ENCODE data around the gene IL17B. TPM values are rescaled to one million over a fixed set of nuclear protein-coding genes. Genes with fewer than 3 reads are reported as not detected.

IL17B gene
- total and polyA plus RNA-seq, 2 of the 8 experiments (the other 6 are each of a cell fraction or from before 2014, with no cell fraction given), result 0.18 TPM; not detected in 1

DNA sequence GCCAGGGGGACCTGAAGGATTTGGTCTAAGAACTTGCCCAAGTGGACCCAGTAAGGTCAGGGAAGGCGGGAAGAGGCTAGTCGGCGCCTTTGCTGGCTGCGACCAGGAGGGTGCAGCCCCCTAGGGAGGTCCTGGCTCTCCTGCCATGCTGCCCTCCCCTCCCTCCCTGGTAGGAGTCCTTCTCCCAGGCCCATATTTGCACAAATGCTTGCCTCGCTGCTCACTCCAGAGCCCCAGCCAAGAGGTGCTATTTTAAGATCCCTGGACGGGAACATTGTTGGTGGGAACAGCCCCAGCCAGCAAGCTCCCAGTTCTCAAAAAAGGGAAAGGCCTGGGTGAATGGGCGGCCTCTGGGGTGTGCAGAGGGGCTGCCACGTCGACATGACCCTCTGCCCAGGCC lies 4.3 kb upstream of the IL17B start:
- no peaks in the 10 kb centered on the region for H3K79me1 ChIP-seq (ENCODE audit: low read depth, low read length)
- H3K36me3 ChIP-seq (ENCODE audit: control insufficient read depth in 2 of 4, insufficient read depth in 4 of 4, low read length in 3 of 4), result no peaks in the 10 kb centered on the region
- FAIRE-seq (no peak), DNase-seq (ENCODE audit: low read depth in 1 of 2, low spot score in 2 of 2) (no peak)
- no peak overlapping the region for H2AFZ ChIP-seq (ENCODE audit: low read length)
- H3K14ac ChIP-seq (ENCODE audit: insufficient read length), result no peak overlapping the region
- H4K20me1 ChIP-seq (replicated peaks in 1 of 2; ENCODE audit: control insufficient read depth in 1 of 2, insufficient read depth in 2 of 2, low read length in 2 of 2), result no peaks in the 10 kb centered on the region
- no peak overlapping the region for H3K27ac ChIP-seq (ENCODE audit: low read depth, low read length)
- H2BK120ac ChIP-seq (replicated peaks; ENCODE audit: low read depth, low read length), result no peak overlapping the region
- no peaks in the 10 kb centered on the region for H3K9me3 ChIP-seq (ENCODE audit: insufficient read depth in 2 of 2, low read depth in 1 of 2, low read length in 1 of 2)
- H2BK5ac ChIP-seq (ENCODE audit: low read depth, low read length), result no peak overlapping the region
- 93% methylated on average over 7 of the region's 9 CpGs; no CpG with 5 or more reads in 1 of the 2 experiments for WGBS, 2 experiments (ENCODE audit: extremely low coverage in 1 of 2, insufficient coverage in 1 of 2, insufficient read length in 1 of 2, insufficient replicate concordance in 2 of 2, low coverage in 1 of 2, low lambda C conversion rate in 2 of 2, missing lambda C conversion rate in 1 of 2)
- H3K79me2 ChIP-seq (ENCODE audit: control insufficient read depth in 1 of 2, insufficient read depth in 2 of 2, low read length in 2 of 2), result no peaks in the 10 kb centered on the region
- H4K91ac ChIP-seq (replicated peaks; ENCODE audit: insufficient read length, low read length), result no peak overlapping the region
- H3K9ac ChIP-seq (replicated peaks in 1 of 4; ENCODE audit: extremely low read depth in 1 of 4, low read depth in 3 of 4, low read length in 3 of 4), result no peak overlapping the region
- H3K4me2 ChIP-seq (ENCODE audit: insufficient read depth in 1 of 2, low read depth in 2 of 2, low read length in 2 of 2), result no peak overlapping the region
- no peak overlapping the region for H4K8ac ChIP-seq (ENCODE audit: extremely low read depth, insufficient read depth, low read length)
- no peak overlapping the region for H3K23ac ChIP-seq (ENCODE audit: insufficient read length)
- H2BK12ac ChIP-seq (ENCODE audit: low read depth, low read length), result no peak overlapping the region
- POLR2A ChIA-PET (ENCODE audit: partially characterized antibody), result no interaction called here
- no peak overlapping the region for H3K56ac ChIP-seq (replicated peaks; ENCODE audit: insufficient read length, low read depth, low read length)
- H3K18ac ChIP-seq (ENCODE audit: extremely low read depth, low read length), result no peak overlapping the region
- no peak overlapping the region for H2BK15ac ChIP-seq (ENCODE audit: low read length)
- no peaks in the 10 kb centered on the region for H3K23me2 ChIP-seq (ENCODE audit: low read depth, low read length)
- CTCF ChIA-PET (ENCODE audit: partially characterized antibody), result interaction anchor here (1.6 to 46.1 kb wide), 10 partner anchors 10 to 182 kb away, joined by 7 to 1310 read pairs (median 20); no protein-coding TSS in a partner anchor
- H2AK5ac ChIP-seq (ENCODE audit: low read depth, low read length), result no peak overlapping the region
- no peak overlapping the region for H3K4ac ChIP-seq (replicated peaks; ENCODE audit: insufficient read length, low read depth, low read length)
- no peaks in the 10 kb centered on the region; a peak in 3 of 7 replicates for H3K4me1 ChIP-seq (replicated peaks in 1 of 4; ENCODE audit: control insufficient read depth in 3 of 4, insufficient read depth in 4 of 4, low read length in 3 of 4)
- no peak overlapping the region for H4K5ac ChIP-seq (ENCODE audit: insufficient read length, low read depth, low read length)
- no peak overlapping the region for H2BK20ac ChIP-seq (ENCODE audit: low read length)
- H3K4me3 ChIP-seq (ENCODE audit: extremely low read depth in 1 of 4, insufficient read depth in 2 of 4, low read depth in 3 of 4, low read length in 4 of 4), result no peak overlapping the region
- no peaks in the 10 kb centered on the region; a peak in 1 of 7 replicates for H3K27me3 ChIP-seq (replicated peaks in 1 of 4; ENCODE audit: control insufficient read depth in 3 of 4, extremely low read depth in 1 of 4, insufficient read depth in 3 of 4, low read length in 3 of 4)
- TF ChIP-seq KDM1A (IDR thresholded peaks at IDR 0.05; ENCODE audit: borderline replicate concordance, low read length) (no peak), CTBP2 (IDR thresholded peaks at IDR 0.05; ENCODE audit: borderline replicate concordance, insufficient read depth, insufficient read length, low read length) (no peak), POU5F1 (IDR thresholded peaks at IDR 0.05; ENCODE audit: low read depth, low read length) (no peak), GTF2F1 (IDR thresholded peaks at IDR 0.05; ENCODE audit: borderline replicate concordance, low read depth, low read length) (no peak), KDM4A (IDR thresholded peaks at IDR 0.05; ENCODE audit: low read depth, low read length, severe bottlenecking) (no peak), HDAC2 (IDR thresholded peaks at IDR 0.05; ENCODE audit: borderline replicate concordance in 1 of 2, low read depth in 2 of 2, low read length in 2 of 2) (no peak), BACH1 (IDR thresholded peaks at IDR 0.05; ENCODE audit: low read length) (no peak), CHD2 (IDR thresholded peaks at IDR 0.05; ENCODE audit: low read length) (no peak), EP300 (IDR thresholded peaks at IDR 0.05; ENCODE audit: borderline replicate concordance in 1 of 2, low read depth in 2 of 2, low read length in 2 of 2) (no peak), HDAC6 (IDR thresholded peaks at IDR 0.05; ENCODE audit: low read depth, low read length) (no peak)
- TF ChIP-seq, protein P1, sequence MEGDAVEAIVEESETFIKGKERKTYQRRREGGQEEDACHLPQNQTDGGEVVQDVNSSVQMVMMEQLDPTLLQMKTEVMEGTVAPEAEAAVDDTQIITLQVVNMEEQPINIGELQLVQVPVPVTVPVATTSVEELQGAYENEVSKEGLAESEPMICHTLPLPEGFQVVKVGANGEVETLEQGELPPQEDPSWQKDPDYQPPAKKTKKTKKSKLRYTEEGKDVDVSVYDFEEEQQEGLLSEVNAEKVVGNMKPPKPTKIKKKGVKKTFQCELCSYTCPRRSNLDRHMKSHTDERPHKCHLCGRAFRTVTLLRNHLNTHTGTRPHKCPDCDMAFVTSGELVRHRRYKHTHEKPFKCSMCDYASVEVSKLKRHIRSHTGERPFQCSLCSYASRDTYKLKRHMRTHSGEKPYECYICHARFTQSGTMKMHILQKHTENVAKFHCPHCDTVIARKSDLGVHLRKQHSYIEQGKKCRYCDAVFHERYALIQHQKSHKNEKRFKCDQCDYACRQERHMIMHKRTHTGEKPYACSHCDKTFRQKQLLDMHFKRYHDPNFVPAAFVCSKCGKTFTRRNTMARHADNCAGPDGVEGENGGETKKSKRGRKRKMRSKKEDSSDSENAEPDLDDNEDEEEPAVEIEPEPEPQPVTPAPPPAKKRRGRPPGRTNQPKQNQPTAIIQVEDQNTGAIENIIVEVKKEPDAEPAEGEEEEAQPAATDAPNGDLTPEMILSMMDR (IDR thresholded peaks at IDR 0.05; ENCODE audit: control extremely low read depth in 1 of 3, insufficient read depth in 1 of 3, low read depth in 1 of 3, low read length in 3 of 3), result no peak

All from H1 (cell line).